PFSK-1 (cell line): ENCODE measurements around the gene ABCA10.

Experiments
- FOXP2 ChIP-seq: optimal IDR thresholded peaks from 2 replicates; pipeline ENCODE3; 2011; ENCODE audit warnings: borderline replicate concordance, control low read depth, inconsistent platforms; ENCODE audit not compliant: insufficient read depth; ENCODE audit errors: extremely low read length, extremely low read depth
- POLR2AphosphoS5 ChIP-seq: IDR thresholded peaks from 2 replicates; pipeline ENCODE4 v1.6.1; 2012; ENCODE audit warnings: low read depth, mild to moderate bottlenecking, control low read depth, low read length, moderate library complexity
- SIN3A ChIP-seq: IDR thresholded peaks from 2 replicates; pipeline ENCODE4 v1.6.1; 2012; ENCODE audit warnings: mild to moderate bottlenecking, low read length, moderate library complexity, borderline replicate concordance; ENCODE audit not compliant: insufficient read depth
- TAF1 ChIP-seq: IDR thresholded peaks from 2 replicates; pipeline ENCODE4 v1.6.1; 2012; ENCODE audit warnings: low read length, control low read depth, borderline replicate concordance; ENCODE audit not compliant: insufficient read depth
- TF ChIP-seq, protein P1 (sequence below), 2 experiments: IDR thresholded peaks; 2 replicates each; pipeline versions ENCODE4 v1.6.1 to v1.8.0; 2011 to 2012; ENCODE audit warnings: low read depth in 2 of 2, low read length in 2 of 2, control low read depth in 1 of 2, inconsistent platforms in 1 of 2, mild to moderate bottlenecking in 1 of 2, moderate library complexity in 1 of 2; ENCODE audit not compliant: insufficient read depth in 1 of 2

Gene ABCA10

GRCh38 chr17:69122065-69122464 is 106.6 kb downstream of the ABCA10 start:
- TF ChIP-seq, protein P1, sequence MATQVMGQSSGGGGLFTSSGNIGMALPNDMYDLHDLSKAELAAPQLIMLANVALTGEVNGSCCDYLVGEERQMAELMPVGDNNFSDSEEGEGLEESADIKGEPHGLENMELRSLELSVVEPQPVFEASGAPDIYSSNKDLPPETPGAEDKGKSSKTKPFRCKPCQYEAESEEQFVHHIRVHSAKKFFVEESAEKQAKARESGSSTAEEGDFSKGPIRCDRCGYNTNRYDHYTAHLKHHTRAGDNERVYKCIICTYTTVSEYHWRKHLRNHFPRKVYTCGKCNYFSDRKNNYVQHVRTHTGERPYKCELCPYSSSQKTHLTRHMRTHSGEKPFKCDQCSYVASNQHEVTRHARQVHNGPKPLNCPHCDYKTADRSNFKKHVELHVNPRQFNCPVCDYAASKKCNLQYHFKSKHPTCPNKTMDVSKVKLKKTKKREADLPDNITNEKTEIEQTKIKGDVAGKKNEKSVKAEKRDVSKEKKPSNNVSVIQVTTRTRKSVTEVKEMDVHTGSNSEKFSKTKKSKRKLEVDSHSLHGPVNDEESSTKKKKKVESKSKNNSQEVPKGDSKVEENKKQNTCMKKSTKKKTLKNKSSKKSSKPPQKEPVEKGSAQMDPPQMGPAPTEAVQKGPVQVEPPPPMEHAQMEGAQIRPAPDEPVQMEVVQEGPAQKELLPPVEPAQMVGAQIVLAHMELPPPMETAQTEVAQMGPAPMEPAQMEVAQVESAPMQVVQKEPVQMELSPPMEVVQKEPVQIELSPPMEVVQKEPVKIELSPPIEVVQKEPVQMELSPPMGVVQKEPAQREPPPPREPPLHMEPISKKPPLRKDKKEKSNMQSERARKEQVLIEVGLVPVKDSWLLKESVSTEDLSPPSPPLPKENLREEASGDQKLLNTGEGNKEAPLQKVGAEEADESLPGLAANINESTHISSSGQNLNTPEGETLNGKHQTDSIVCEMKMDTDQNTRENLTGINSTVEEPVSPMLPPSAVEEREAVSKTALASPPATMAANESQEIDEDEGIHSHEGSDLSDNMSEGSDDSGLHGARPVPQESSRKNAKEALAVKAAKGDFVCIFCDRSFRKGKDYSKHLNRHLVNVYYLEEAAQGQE (IDR thresholded peaks at IDR 0.05; ENCODE audit: insufficient read depth in 1 of 2, low read depth in 2 of 2, low read length in 2 of 2) = no peak
- TF ChIP-seq SIN3A (no peak), FOXP2 (no peak), POLR2AphosphoS5 (no peak), TAF1 (no peak)

DNA sequence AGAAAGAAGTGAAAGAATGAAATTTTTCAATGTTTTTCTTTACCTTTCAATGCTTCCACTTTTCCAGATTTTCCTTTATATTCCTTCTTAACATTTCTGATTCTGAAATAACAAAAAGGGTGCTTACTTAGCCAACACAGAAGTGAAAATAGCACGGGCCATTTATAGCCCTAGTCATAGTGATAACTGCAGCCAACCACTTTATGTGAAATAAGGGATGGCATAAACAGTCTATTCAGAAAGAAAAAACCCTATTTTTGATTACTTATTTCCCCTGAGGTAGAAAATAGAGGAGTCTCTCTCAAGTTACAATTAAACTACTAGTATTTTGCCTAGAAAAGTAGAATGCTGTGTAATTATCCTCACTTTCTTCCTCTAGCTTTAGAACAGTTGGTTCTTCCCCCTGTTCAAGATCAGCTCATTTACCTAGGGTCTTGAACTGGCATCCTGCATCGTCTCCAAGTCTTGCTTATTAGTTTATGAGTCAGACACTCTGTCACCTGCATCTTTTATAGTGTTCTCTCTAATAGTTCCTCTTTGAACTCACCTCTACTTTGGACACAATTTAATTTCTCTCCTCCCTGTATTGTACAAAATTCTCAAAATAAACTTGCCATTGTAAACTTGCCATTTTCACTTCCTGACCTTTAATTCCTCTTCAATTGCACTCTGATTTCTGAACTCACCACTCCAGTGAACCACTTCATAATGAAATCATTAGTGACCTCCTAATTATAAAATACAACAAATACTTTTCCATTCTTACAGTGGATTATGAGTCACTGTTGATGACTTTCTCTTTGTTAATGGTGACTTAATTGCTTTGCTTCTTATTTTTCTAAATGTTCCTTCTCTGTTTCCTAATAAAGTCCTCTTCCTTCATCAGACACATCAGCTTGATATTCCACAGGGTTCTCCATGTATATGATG is 110.5 kb downstream of the ABCA10 start:
- TF ChIP-seq FOXP2 (no peak), SIN3A (no peak)
- TF ChIP-seq, protein P1 (IDR thresholded peaks at IDR 0.05; ENCODE audit: insufficient read depth in 1 of 2, low read depth in 2 of 2, low read length in 2 of 2) = no peak

- TF ChIP-seq, protein P1 (IDR thresholded peaks at IDR 0.05; ENCODE audit: insufficient read depth in 1 of 2, low read depth in 2 of 2, low read length in 2 of 2) = no peak
- no peak for TF ChIP-seq SIN3A
- TF ChIP-seq TAF1 = no peak
- TF ChIP-seq FOXP2 = no peak
- TF ChIP-seq POLR2AphosphoS5 = no peak
Observed at GRCh38 chr17:69111794-69112193, 116.8 kb downstream of the ABCA10 start.

DNA sequence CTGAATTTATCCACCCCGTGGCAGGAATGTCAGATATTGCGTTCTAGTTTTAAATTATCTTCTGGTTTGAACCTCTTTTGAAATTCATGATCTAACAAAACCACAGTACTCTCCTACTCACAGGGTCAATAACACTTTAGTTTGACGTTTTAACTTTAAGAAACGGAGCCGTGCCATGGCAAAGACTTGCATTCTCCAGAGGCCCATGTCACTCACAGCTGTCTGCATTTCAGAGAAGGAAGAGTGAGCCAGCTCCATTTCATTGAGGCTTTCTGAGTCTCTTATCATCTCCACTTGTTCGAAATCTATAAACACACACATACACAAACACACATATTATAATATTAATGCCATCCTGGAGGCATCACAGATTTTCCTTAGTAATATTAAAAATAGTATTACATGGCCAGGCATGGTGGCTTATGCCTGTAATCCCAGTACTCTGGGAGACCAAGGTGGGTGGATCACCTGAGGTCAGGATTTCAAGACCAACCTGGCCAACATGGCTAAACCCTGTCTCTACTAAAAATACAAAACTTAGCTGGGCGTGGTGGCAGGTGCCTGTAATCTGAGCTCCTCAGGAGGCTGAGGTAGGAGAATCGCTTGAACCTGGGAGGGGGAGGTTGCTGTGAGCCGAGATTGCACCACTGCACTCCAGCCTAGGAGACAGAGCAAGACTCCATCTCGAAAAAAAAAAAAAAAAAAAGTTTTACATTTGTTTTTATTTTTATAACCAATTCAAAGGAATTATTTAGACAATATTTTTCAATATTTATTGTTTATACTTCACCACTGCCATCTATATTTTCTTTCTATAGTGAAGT is 122.5 kb downstream of the ABCA10 start:
- TF ChIP-seq, protein P1 (IDR thresholded peaks at IDR 0.05; ENCODE audit: insufficient read depth in 1 of 2, low read depth in 2 of 2, low read length in 2 of 2) = no peak
- TF ChIP-seq FOXP2 (no peak), POLR2AphosphoS5 (no peak), TAF1 (no peak), SIN3A (no peak)
